H7 (cell line): ENCODE measurements around the gene THSD4. TPM values are rescaled to one million over a fixed set of nuclear protein-coding genes. Genes with fewer than 3 reads are reported as not detected.

ENCODE experiments used
- DNase-seq: peaks from one replicate; pipeline ENCODE4 v3.0.0; 2012
- H3K27me3 ChIP-seq: 2 replicates; pipeline ENCODE4 v1.6.0; 2011; ENCODE audit warnings: mild to moderate bottlenecking, low read length; ENCODE audit not compliant: control insufficient read depth, insufficient read depth
- H3K36me3 ChIP-seq: replicated peaks from 2 replicates; pipeline ENCODE4 v1.5.1; 2011; ENCODE audit warnings: low read length; ENCODE audit not compliant: control insufficient read depth, insufficient read depth
- H3K4me3 ChIP-seq: 2 replicates; pipeline ENCODE4 v1.5.1; 2011; ENCODE audit warnings: low read depth, mild to moderate bottlenecking, control low read depth, low read length, moderate library complexity; ENCODE audit not compliant: insufficient read depth
- total RNA-seq: library from RNA; depleted of rRNA; stranded (reverse); fragments of >200 nt; shearing (Covaris generic); gene quantifications from 2 replicates; pipeline ENCODE4 v1.2.3, GENCODE V29; 2014

The THSD4 gene
- total RNA-seq, 1 experiment from 2014 or later: 3.9 TPM

DNA sequence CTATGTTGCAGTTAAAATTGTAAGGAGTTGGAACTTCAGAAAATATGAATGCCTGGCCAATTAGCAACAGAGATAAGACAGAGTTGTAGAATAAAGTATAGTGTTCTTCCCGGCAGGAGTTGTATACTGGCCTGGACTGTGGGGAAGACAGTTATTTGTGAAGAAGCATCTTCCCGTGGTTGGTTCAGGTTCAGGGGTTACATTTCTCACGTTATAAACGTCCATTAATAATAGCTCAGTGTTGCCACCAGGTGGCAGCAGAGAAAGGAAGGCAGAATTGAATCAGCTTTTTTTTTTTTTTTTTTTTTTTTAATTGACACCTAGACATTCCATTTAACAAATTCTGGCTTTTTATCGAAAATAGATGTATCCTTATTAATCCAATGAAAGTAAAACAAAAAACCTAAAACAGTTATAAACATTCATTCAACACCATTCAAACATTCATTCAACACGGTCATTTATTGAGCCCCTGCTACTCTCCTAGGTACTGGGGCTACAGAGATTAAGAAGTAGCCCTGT, 628.7 kb downstream of the THSD4 start:
- Histone ChIP-seq H3K27me3 (no peaks in the 10 kb centered on the region), H3K4me3 (no peak overlapping the region), H3K36me3 (no peaks in the 10 kb centered on the region)
- peak; percentile 73 for DNase-seq

DNA sequence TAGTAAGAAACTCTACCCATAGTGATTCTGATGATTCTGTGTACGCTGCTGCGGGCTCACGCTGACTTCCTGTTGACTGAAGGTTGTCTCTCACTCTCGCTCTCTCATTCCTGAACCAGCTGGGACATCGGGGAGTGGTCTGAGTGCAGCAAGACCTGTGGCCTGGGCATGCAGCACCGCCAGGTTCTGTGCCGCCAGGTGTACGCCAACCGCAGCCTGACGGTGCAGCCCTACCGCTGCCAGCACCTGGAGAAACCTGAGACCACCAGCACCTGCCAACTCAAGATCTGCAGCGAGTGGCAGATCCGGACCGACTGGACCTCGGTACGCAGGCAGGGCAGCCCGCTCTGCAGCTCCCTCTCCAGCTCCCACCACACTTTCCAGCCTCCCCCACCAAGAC, 631.4 kb downstream of the THSD4 start:
- no peak for DNase-seq
- Histone ChIP-seq H3K36me3 (no peaks in the 10 kb centered on the region), H3K27me3 (no peaks in the 10 kb centered on the region), H3K4me3 (no peak overlapping the region)

DNA sequence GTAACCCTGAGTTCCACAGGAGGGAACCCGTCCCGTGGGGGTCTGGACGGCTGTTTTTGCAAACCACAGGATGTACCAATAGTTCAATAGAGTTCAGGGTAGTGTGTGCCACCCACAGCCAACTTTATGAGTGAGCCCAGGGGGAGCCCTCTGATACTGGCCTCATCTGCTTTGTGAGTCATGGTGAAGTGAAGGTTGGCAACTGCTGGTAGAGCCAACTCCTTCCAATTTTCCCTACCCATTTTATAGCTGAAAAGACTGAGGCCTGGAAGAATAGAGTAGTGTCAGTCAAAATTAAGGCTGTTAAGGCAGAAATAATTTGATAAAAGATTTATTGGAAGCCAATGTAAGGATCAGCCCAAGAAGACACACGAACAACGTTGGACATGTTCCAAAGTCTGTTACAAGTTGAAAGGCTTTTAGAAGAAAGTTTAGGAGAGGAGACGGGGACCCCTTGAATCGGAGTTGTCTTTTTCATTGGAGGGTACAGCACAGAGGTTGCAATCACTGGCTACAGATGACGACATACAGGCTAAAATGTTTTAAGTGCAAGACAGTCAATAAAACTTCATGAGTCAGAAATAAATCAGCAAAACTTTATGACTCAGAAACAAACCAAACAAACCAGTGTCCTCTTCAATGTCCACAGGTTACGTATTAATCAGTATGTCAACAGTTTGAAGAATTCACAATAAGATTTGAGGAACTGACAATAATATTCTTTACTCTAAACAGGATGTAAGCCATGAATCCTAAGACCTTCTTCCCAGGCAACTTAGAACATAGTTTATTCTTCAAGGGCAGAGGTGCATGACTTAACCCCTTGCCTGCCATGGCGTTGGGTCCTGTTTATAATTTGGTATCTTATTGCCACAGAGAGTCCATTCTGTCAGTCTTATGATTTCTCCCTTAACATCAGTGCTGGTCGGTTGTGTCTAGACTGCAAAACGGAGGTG, 632.1 kb downstream of the THSD4 start:
- H3K36me3 ChIP-seq: no peaks in the 10 kb centered on the region
- DNase-seq: no peak
- H3K27me3 ChIP-seq: no peaks in the 10 kb centered on the region
- no peak overlapping the region for H3K4me3 ChIP-seq

DNA sequence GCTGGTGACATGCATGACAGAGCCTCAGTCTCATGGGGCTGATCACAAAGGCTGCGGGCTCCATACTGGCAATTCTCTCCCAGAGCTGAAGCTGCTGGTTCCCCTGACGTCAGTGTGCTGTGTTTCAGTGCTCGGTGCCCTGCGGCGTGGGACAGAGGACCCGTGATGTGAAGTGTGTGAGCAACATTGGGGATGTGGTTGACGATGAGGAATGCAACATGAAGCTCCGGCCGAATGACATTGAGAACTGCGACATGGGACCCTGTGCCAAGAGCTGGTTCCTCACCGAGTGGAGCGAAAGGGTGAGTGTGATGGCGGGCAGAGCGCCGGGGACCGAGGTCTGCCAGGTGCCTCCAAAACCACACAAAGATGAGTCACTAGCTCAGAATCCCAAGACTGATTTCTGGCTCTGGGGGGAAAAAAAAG, 633.0 kb downstream of the THSD4 start:
- Histone ChIP-seq H3K36me3 (no peaks in the 10 kb centered on the region), H3K27me3 (no peaks in the 10 kb centered on the region), H3K4me3 (no peak overlapping the region)
- DNase-seq: no peak

DNA sequence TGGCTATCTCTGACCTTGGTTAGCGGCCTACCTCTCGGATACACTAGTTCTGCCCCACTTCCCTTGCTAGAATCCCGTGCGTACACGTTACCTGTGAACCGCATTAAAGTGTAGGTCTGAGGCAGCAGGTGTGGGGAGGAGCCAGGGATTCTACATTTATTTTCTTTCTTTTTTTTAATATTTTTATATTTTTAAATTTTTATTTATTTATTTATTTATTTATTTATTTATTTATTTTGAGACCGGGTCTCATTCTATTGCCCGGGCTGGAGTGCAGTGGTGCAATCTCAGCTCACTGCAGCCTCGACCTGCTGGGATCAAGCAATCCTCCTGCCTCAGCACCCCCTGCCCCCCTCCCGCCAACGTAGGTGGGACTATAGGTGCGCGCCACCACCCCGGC, 634.2 kb downstream of the THSD4 start:
- Histone ChIP-seq H3K27me3 (no peaks in the 10 kb centered on the region), H3K36me3 (no peaks in the 10 kb centered on the region), H3K4me3 (no peak overlapping the region)
- DNase-seq: no peak

DNA sequence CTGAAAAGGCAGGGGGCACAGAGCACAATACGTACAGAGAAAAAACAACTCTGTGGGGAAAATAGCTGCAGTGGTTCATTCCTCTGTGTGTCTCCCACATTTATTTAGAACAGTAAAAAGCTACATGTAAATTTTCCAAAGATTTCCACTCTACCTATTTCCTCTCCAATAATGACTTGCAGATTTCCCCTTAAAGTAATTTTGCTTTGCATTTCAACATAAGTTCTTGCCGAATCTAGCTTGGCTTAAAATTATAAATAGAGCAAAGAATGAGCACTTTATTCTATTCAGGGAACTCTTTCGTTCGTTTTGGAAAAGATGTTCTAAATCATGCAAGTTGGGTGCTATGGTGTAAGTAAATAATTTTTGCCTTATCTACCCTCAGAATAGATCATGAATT, 636.9 kb downstream of the THSD4 start:
- Histone ChIP-seq H3K27me3 (no peaks in the 10 kb centered on the region), H3K36me3 (no peaks in the 10 kb centered on the region), H3K4me3 (no peak overlapping the region)
- DNase-seq: no peak

DNA sequence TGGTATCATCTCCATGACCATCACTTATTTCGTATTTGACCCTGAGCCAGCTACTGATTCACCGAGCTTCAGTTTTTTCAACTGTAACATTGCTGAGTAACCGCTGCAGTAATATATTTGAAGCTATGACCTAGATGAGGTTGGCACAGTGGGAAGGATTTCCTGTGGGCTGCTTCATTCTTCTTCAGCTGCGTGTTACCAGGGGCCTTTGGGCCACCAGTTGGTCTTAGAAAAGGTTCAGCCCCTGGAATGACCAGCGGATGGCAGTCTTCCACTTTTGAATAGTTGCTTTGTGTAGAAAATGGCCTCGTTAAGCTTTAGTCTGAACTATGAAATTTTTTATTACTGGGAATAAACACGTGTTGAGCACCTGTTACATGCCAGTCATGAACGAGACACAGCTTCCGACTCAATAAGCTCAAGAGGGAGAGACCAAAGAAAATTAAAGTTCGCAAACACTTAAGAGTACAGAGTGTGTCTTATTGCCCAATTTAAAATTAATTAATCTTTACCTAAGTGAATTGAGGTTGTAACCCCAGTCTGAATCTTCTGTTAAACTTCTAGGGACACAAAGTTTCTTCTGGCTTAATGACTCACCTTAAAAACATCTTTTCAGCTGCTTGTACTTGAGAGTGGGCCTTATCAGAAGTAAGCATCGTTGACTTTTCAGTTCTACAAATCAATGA, 637.5 kb downstream of the THSD4 start:
- peak; percentile 76 for DNase-seq
- Histone ChIP-seq H3K4me3 (no peak overlapping the region), H3K27me3 (no peaks in the 10 kb centered on the region), H3K36me3 (no peaks in the 10 kb centered on the region)

DNA sequence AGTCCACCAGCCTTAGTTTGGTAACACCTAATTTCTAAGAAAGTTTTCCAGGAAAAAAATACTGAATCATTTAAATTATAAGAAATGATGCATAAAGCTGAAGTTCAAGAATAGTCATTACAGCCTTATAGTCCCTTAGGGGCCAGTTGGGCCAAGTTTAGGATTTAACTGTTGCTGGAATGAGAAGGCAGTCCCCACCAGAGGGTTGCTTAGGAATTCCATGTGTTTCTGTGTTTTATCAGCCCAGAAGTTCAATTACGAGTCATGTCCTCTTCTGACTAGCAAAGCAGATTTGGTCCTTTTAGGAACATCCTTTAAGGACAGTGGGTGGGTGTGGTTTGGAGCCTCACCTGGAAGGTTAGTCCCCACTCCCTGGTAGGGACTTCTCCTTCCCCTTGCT, 638.1 kb downstream of the THSD4 start:
- no peak overlapping the region for H3K4me3 ChIP-seq
- no peak for DNase-seq
- H3K36me3 ChIP-seq: no peaks in the 10 kb centered on the region
- no peaks in the 10 kb centered on the region for H3K27me3 ChIP-seq

DNA sequence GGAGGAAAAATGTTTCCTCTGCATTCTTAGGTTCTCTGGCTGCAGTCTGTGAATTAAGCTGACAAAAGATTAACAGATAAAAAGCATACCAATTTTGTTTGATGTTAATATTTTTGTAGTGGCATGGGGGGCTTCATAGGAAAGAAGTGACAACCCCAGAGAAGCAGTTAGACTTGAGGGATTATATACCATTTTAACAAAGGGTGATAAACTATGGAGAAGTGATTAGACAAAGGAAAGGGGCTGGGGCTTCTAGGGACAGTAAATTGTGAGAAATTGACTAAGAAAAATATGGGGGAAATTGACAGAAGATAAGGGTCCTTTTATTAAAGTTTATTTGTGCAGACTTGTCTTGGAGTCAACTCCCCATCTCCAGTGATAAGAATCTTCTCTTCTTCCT, 639.4 kb downstream of the THSD4 start:
- H3K4me3 ChIP-seq: no peak overlapping the region
- DNase-seq: no peak
- no peaks in the 10 kb centered on the region for H3K36me3 ChIP-seq
- H3K27me3 ChIP-seq: no peaks in the 10 kb centered on the region

DNA sequence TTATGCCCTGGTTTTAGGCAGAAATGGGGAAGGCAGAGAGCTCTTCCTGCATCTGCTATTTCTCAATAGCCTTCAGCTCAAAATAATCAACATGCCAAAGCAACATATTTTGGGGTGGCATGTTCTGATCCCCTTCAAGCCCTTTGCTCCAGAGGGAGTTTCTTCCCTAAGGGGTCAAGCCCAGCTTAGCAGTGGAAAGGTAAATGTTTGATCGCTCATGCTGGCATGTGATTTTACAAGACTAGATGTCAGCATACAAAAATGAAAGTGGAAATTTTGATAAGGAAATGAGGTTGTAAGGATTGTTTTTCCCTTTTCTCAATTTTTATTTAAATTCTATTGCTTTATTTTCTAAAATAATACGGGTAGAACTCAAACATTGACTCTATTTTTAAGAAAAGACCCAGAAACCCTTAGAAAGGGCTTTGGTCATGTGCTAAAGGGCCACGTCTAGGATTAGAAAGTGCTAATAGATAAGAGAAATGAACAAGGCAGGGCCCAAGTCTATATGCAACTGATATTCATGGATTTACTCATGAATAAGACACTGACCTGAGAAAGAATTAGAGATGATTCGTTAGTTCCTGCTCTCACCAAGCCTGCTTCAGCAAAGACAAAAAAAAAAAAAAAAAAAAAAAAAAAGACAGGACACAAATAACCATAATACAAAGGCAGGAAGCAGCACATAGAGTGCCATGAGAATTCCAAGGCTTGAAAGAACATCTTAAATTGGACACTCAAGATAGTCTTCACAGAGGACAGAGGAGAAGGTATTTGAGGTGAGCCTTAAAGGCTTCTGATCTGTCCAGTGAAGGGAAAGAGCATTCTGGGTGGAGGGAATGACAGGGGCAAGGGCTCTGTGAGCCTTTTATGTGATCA, 640.1 kb downstream of the THSD4 start:
- DNase-seq: no peak
- no peak overlapping the region for H3K4me3 ChIP-seq
- no peaks in the 10 kb centered on the region for H3K27me3 ChIP-seq
- no peaks in the 10 kb centered on the region for H3K36me3 ChIP-seq

DNA sequence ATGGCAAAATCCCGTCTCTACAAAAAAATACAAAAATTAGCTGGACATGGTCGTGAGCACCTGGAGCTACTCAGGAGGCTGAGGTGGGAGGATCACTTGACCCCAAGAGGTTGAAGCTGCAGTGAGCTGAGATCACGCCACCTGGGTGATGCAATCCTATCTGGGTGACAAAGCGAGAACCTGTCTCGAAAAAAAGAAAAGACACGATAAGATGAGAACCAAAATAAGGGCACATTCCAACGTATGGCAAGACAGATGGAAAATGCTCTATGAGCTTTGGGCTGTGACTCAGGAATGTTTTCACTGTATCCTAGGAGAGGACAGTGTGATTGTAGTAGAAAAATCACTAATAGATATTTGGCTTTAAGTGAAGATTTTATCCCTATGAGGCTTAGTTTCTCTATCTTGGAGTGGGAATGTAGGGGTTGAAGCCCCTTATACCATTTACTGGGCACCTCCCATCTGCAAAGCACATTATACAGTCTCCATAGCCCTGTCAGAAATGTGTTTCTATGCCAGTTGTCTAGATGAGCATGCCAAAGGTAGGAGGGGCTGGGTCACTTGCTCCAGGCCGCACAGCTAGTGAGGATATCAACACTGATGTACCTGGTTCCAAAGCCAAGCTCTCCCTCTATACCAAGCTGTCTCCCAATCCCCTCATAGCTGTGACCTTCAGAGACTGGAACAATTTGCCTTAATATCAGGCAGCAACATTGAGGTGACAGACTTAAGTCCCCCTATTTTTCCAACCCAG, 641.5 kb downstream of the THSD4 start:
- Histone ChIP-seq H3K4me3 (no peak overlapping the region), H3K36me3 (no peaks in the 10 kb centered on the region), H3K27me3 (no peaks in the 10 kb centered on the region)
- DNase-seq: no peak

DNA sequence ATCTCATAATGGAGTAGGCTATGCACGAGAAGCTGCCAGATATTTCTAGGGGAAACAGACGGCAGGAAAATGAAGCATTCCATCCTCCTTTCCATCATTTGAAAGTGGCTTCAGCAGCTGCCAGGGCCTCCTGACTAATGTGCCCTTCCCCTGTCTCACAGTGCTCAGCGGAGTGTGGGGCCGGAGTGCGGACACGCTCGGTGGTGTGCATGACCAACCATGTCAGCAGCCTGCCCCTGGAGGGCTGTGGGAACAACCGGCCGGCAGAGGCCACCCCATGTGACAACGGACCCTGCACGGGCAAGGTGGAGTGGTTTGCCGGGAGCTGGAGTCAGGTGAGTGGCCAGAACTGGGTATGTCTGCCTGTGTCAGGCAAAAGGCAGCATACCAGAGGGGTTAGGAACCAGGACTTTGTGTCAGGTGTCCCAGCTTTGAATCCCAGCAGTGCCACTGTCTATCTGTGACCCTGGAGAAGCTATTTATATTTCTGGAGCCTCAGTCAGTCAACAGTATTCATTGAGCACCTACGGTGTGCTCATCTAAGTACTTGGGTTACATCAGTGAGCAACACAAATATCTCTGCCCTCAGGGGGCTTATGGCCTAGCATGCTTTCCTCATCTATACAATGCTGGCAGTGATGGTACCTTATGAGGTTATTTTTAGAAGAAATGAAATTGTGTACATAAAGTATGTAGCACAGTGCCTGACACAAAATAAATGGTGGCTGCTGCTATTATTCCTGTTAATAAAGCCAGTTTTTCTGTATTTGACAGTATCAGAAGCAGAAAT, 642.7 kb downstream of the THSD4 start:
- H3K36me3 ChIP-seq: no peaks in the 10 kb centered on the region
- H3K4me3 ChIP-seq: no peak overlapping the region
- no peak for DNase-seq
- no peaks in the 10 kb centered on the region for H3K27me3 ChIP-seq

DNA sequence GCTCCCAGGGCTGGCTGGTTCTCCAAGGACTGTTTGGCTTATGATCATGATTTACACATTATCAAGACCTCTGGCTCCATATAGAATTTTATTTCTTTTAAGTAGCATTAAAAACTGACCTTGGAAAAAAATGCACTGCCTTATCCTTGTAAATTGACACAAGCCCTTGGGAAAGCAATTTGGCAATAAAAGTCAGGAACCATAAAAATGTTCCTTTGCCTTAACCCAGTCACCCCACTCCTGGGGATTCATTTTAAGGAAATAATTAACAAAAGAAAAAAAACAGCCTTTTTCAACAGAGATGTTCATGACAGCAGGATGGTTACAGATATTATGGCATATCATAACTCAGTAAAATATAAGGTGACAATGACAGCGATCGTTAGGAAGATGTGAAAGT, 643.4 kb downstream of the THSD4 start:
- H3K4me3 ChIP-seq: no peak overlapping the region
- no peaks in the 10 kb centered on the region for H3K27me3 ChIP-seq
- DNase-seq: no peak
- no peaks in the 10 kb centered on the region for H3K36me3 ChIP-seq
